IMR-90 (cell line): ENCODE data around the gene KRT16.

Experiments used
- CEBPB ChIP-seq: IDR thresholded peaks from 2 replicates; pipeline ENCODE4 v1.6.1; 2012; ENCODE audit warnings: low read depth, low read length, improper control_type of control experiment
- CHD1 ChIP-seq: IDR thresholded peaks from 2 replicates; pipeline ENCODE4 v1.6.1; 2012; ENCODE audit warnings: low read depth, low read length, improper control_type of control experiment
- CTCF ChIP-seq: conservative IDR thresholded peaks from 2 replicates; pipeline ENCODE4 v1.5.1; 2012; ENCODE audit warnings: mild to moderate bottlenecking, low read depth, low read length, improper control_type of control experiment
- ELK1 ChIP-seq: fragments of 150-350 bp; IDR thresholded peaks from 2 replicates; pipeline ENCODE4 v1.6.1; 2016; ENCODE audit warnings: low read depth, mild to moderate bottlenecking, low read length, moderate library complexity, borderline replicate concordance
- FOS ChIP-seq: fragments of 150-350 bp; IDR thresholded peaks from 2 replicates; pipeline ENCODE4 v1.6.1; 2016; ENCODE audit warnings: low read depth, low read length
- MAFK ChIP-seq: IDR thresholded peaks from 2 replicates; pipeline ENCODE4 v1.6.1; 2012; ENCODE audit warnings: low read depth, low read length, improper control_type of control experiment
- MAZ ChIP-seq: IDR thresholded peaks from 2 replicates; pipeline ENCODE4 v1.6.1; 2012; ENCODE audit warnings: low read depth, mild to moderate bottlenecking, low read length, improper control_type of control experiment, moderate library complexity, borderline replicate concordance
- MXI1 ChIP-seq: IDR thresholded peaks from 2 replicates; pipeline ENCODE4 v1.6.1; 2012; ENCODE audit warnings: low read depth, mild to moderate bottlenecking, low read length, moderate library complexity, borderline replicate concordance
- NFE2L2 ChIP-seq: fragments of 150-350 bp; IDR thresholded peaks from 2 replicates; pipeline ENCODE4 v1.6.1; 2016; ENCODE audit warnings: low read depth, mild to moderate bottlenecking, low read length
- POLR2A ChIP-seq: IDR thresholded peaks from 2 replicates; pipeline ENCODE4 v1.6.1; 2012; ENCODE audit warnings: mild to moderate bottlenecking, low read depth, low read length
- RAD21 ChIP-seq: IDR thresholded peaks from 2 replicates; pipeline ENCODE4 v1.6.1; 2012; ENCODE audit warnings: low read length, improper control_type of control experiment
- RFX5 ChIP-seq: IDR thresholded peaks from 2 replicates; pipeline ENCODE4 v1.8.0; 2012; ENCODE audit warnings: low read depth, mild to moderate bottlenecking, low read length, moderate library complexity
- SMC3 ChIP-seq: fragments of 150-350 bp; IDR thresholded peaks from 2 replicates; pipeline ENCODE4 v1.6.1; 2016; ENCODE audit warnings: low read depth, mild to moderate bottlenecking, antibody characterized with exemption, low read length, moderate library complexity
- USF2 ChIP-seq: fragments of 150-350 bp; IDR thresholded peaks from 2 replicates; pipeline ENCODE4 v1.6.1; 2017; ENCODE audit warnings: mild to moderate bottlenecking, antibody characterized with exemption, low read length, low read depth

- no peak for TF ChIP-seq CTCF
- TF ChIP-seq POLR2A = no peak
- TF ChIP-seq CHD1 = no peak
- TF ChIP-seq RFX5 = no peak
- TF ChIP-seq USF2 = no peak
- TF ChIP-seq MAFK = no peak
- no peak for TF ChIP-seq FOS
- no peak for TF ChIP-seq MAZ
- no peak for TF ChIP-seq ELK1
- TF ChIP-seq MXI1 = no peak
- TF ChIP-seq NFE2L2 = no peak
- TF ChIP-seq CEBPB = no peak
- TF ChIP-seq SMC3 = no peak
- no peak for TF ChIP-seq RAD21
Measured at GRCh38 chr17:41599680-41600079, 12.9 kb downstream of the KRT16 start.
